GM19395 (cell line): ENCODE data around the gene RAB3B.

Experiments used
- ATAC-seq: cut with Tn5 transposase; IDR thresholded peaks from one replicate; pipeline ENCODE4 v1.9.1; 2021; ENCODE audit warnings: mild to moderate bottlenecking, moderate library complexity; ENCODE audit not compliant: unreplicated experiment

The RAB3B gene

GRCh38 chr1:51957618-51958017, 32.9 kb downstream of the RAB3B start:
- no peak for ATAC-seq

GRCh38 chr1:51956528-51957509, 33.7 kb downstream of the RAB3B start:
- ATAC-seq: no peak

- ATAC-seq: no peak
Measured at GRCh38 chr1:51955797-51956527, 34.5 kb downstream of the RAB3B start.

- ATAC-seq: no peak
Measured at GRCh38 chr1:51954783-51955182, 35.7 kb downstream of the RAB3B start.

GRCh38 chr1:51953079-51953478, 37.4 kb downstream of the RAB3B start:
- no peak for ATAC-seq

- ATAC-seq: no peak
Measured at GRCh38 chr1:51952638-51953037, 37.9 kb downstream of the RAB3B start.

- ATAC-seq: no peak
Measured at GRCh38 chr1:51950701-51951100, 39.8 kb downstream of the RAB3B start.

GRCh38 chr1:51949014-51949702, 41.3 kb downstream of the RAB3B start:
- no peak for ATAC-seq

- no peak for ATAC-seq
Measured at GRCh38 chr1:51948491-51948915, 42.0 kb downstream of the RAB3B start.

GRCh38 chr1:51946300-51946699, 44.2 kb downstream of the RAB3B start:
- no peak for ATAC-seq

- no peak for ATAC-seq
Measured at GRCh38 chr1:51945591-51945990, 44.9 kb downstream of the RAB3B start.

- ATAC-seq: no peak
Measured at GRCh38 chr1:51942281-51942680, 48.2 kb downstream of the RAB3B start.

- ATAC-seq: no peak
Measured at GRCh38 chr1:51941528-51941927, 49.0 kb downstream of the RAB3B start.

GRCh38 chr1:51937112-51937511, 53.4 kb downstream of the RAB3B start:
- no peak for ATAC-seq

GRCh38 chr1:51936531-51936930, 54.0 kb downstream of the RAB3B start:
- ATAC-seq: no peak

GRCh38 chr1:51933344-51933743, 57.2 kb downstream of the RAB3B start:
- ATAC-seq: no peak

- ATAC-seq: no peak
Measured at GRCh38 chr1:51930329-51930728, 60.2 kb downstream of the RAB3B start.

GRCh38 chr1:51928896-51929295, 61.6 kb downstream of the RAB3B start:
- no peak for ATAC-seq

GRCh38 chr1:51927029-51927428, 63.5 kb downstream of the RAB3B start:
- ATAC-seq: no peak

GRCh38 chr1:51926171-51926812, 64.2 kb downstream of the RAB3B start:
- no peak for ATAC-seq

- ATAC-seq: no peak
Measured at GRCh38 chr1:51924455-51924854, 66.0 kb downstream of the RAB3B start.
